HG02840 (cell line): ENCODE measurements around the gene PKHD1.

ENCODE experiments used
- ATAC-seq: cut with Tn5 transposase; IDR thresholded peaks from one replicate; pipeline ENCODE4 v1.9.1; 2021; ENCODE audit warnings: mild to moderate bottlenecking, moderate library complexity, moderate number of reproducible peaks; ENCODE audit not compliant: unreplicated experiment, low FRiP score

PKHD1 gene

GRCh38 chr6:51584163-51584562 is 503.2 kb downstream of the PKHD1 start:
- ATAC-seq = no peak

GRCh38 chr6:51578994-51579393 is 508.4 kb downstream of the PKHD1 start:
- no peak for ATAC-seq

GRCh38 chr6:51578362-51578761 is 509.1 kb downstream of the PKHD1 start:
- ATAC-seq = no peak

GRCh38 chr6:51574040-51574439 is 513.4 kb downstream of the PKHD1 start:
- ATAC-seq = no peak

- no peak for ATAC-seq
Observed at GRCh38 chr6:51571168-51571567, 516.2 kb downstream of the PKHD1 start.

GRCh38 chr6:51570168-51570921 is 517.1 kb downstream of the PKHD1 start:
- ATAC-seq = no peak

- ATAC-seq = no peak
Observed at GRCh38 chr6:51569594-51569993, 517.8 kb downstream of the PKHD1 start.

- no peak for ATAC-seq
Observed at GRCh38 chr6:51568771-51569170, 518.6 kb downstream of the PKHD1 start.

GRCh38 chr6:51565472-51565871 is 521.9 kb downstream of the PKHD1 start:
- ATAC-seq = no peak
